ENCODE measurements around the gene PIGK. TPM values are rescaled to one million over a fixed set of nuclear protein-coding genes. Genes with fewer than 3 reads are reported as not detected.

Gene PIGK
- total and polyA plus RNA-seq, 4 donors = 7.9 to 30.2 (median 17.9) TPM

DNA sequence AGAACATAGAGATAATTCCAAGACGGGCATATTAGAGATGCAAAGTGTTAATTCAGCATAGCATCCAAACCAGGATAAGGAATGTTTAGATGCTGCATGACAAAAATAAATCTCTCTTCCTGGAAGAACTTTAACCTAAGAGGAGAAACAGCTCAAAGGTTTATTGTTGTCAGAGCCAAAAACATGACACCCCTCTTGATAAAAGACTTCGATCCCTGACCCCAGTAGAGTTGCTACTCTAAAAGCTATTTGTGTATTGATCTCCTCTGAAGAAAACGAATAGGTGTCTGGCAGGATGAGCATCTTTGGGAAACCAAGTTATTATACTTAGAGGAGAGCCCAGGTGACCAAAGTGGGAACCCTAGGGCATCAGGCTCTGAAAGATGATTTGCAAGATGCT, 158.1 kb downstream of the PIGK start:
- ATAC-seq (ENCODE audit: insufficient read depth, low FRiP score) = no peak
- DNase-seq = no peak
- Histone ChIP-seq H3K27me3 (ENCODE audit: control insufficient read depth in 3 of 3, insufficient read depth in 3 of 3, low read length in 2 of 3) (no peaks in the 10 kb centered on the region), H3K4me3 (no peak overlapping the region), H3K36me3 (ENCODE audit: control insufficient read depth in 4 of 4, insufficient read depth in 4 of 4, low read length in 4 of 4) (no peaks in the 10 kb centered on the region), H3K9me3 (ENCODE audit: control insufficient read depth in 4 of 4, insufficient read depth in 3 of 4, low read length in 3 of 4) (no peaks in the 10 kb centered on the region), H3K27ac (ENCODE audit: low read depth in 1 of 2, low read length in 1 of 2) (no peak overlapping the region), H3K4me1 (ENCODE audit: control insufficient read depth in 5 of 5, insufficient read depth in 5 of 5, low read length in 5 of 5) (no peaks in the 10 kb centered on the region), H3K9ac (ENCODE audit: insufficient read depth in 1 of 2, low read length in 2 of 2) (no peak overlapping the region)
- TF ChIP-seq, protein P1, sequence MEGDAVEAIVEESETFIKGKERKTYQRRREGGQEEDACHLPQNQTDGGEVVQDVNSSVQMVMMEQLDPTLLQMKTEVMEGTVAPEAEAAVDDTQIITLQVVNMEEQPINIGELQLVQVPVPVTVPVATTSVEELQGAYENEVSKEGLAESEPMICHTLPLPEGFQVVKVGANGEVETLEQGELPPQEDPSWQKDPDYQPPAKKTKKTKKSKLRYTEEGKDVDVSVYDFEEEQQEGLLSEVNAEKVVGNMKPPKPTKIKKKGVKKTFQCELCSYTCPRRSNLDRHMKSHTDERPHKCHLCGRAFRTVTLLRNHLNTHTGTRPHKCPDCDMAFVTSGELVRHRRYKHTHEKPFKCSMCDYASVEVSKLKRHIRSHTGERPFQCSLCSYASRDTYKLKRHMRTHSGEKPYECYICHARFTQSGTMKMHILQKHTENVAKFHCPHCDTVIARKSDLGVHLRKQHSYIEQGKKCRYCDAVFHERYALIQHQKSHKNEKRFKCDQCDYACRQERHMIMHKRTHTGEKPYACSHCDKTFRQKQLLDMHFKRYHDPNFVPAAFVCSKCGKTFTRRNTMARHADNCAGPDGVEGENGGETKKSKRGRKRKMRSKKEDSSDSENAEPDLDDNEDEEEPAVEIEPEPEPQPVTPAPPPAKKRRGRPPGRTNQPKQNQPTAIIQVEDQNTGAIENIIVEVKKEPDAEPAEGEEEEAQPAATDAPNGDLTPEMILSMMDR (IDR thresholded peaks at IDR 0.05; ENCODE audit: control extremely low read depth, extremely low read depth) = no peak
- WGBS, 2 donors = 69 to 76% methylated on average over 3 of the region's 3 CpGs

DNA sequence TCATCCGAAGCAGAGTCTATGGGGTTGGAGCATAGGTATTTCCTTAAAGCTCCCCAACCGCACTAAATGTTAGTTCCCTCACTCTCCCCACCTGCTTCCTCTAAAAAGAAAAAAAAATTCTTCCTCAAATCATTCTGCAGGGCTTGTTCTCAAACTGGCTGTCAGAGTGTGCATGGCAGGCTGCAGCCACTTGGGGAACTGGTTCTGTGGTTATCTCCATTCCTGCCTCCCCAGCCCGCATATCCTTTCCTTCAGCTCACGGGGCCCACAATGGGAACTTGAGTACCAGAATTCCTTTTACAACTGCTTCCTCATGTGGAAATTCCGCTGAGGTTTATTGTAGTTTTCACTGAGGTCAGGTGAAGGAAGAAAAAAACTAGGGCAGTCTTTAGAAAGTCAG, 159.2 kb downstream of the PIGK start:
- no peak overlapping the region for H3K9ac ChIP-seq (ENCODE audit: insufficient read depth in 1 of 2, low read length in 2 of 2)
- WGBS, 2 donors = 17 to 29% methylated on average over 5 of the region's 5 CpGs
- H3K4me1 ChIP-seq (ENCODE audit: control insufficient read depth in 5 of 5, insufficient read depth in 5 of 5, low read length in 5 of 5) = no peaks in the 10 kb centered on the region
- TF ChIP-seq, protein P1 (IDR thresholded peaks at IDR 0.05; ENCODE audit: control extremely low read depth, extremely low read depth) = no peak
- ATAC-seq (ENCODE audit: insufficient read depth, low FRiP score) (no peak), DNase-seq (peak; percentile 27 to 60 (median 33))
- H3K9me3 ChIP-seq (ENCODE audit: control insufficient read depth in 4 of 4, insufficient read depth in 3 of 4, low read length in 3 of 4) = no peaks in the 10 kb centered on the region
- no peak overlapping the region for H3K4me3 ChIP-seq
- H3K27me3 ChIP-seq (ENCODE audit: control insufficient read depth in 3 of 3, insufficient read depth in 3 of 3, low read length in 2 of 3) = no peaks in the 10 kb centered on the region
- H3K27ac ChIP-seq (ENCODE audit: low read depth in 1 of 2, low read length in 1 of 2) = no peak overlapping the region
- H3K36me3 ChIP-seq (ENCODE audit: control insufficient read depth in 4 of 4, insufficient read depth in 4 of 4, low read length in 4 of 4) = no peaks in the 10 kb centered on the region

GRCh38 chr1:77057994-77058585, 161.1 kb downstream of the PIGK start:
- H3K9me3 ChIP-seq (ENCODE audit: control insufficient read depth in 4 of 4, insufficient read depth in 3 of 4, low read length in 3 of 4) = no peaks in the 10 kb centered on the region
- no peak overlapping the region for H3K4me3 ChIP-seq
- no peaks in the 10 kb centered on the region for H3K27me3 ChIP-seq (ENCODE audit: control insufficient read depth in 3 of 3, insufficient read depth in 3 of 3, low read length in 2 of 3)
- no peak overlapping the region for H3K9ac ChIP-seq (ENCODE audit: insufficient read depth in 1 of 2, low read length in 2 of 2)
- WGBS, 2 donors = 78 to 82% methylated on average over 7 of the region's 7 CpGs
- ATAC-seq (ENCODE audit: insufficient read depth, low FRiP score) (no peak), DNase-seq (no peak)
- H3K36me3 ChIP-seq (ENCODE audit: control insufficient read depth in 4 of 4, insufficient read depth in 4 of 4, low read length in 4 of 4) = no peaks in the 10 kb centered on the region
- TF ChIP-seq, protein P1 (IDR thresholded peaks at IDR 0.05; ENCODE audit: control extremely low read depth, extremely low read depth) = no peak
- no peak overlapping the region for H3K27ac ChIP-seq (ENCODE audit: low read depth in 1 of 2, low read length in 1 of 2)
- H3K4me1 ChIP-seq (ENCODE audit: control insufficient read depth in 5 of 5, insufficient read depth in 5 of 5, low read length in 5 of 5) = no peaks in the 10 kb centered on the region

GRCh38 chr1:77056525-77056924, 162.7 kb downstream of the PIGK start:
- Histone ChIP-seq H3K4me3 (no peak overlapping the region), H3K9me3 (ENCODE audit: control insufficient read depth in 4 of 4, insufficient read depth in 3 of 4, low read length in 3 of 4) (no peaks in the 10 kb centered on the region), H3K36me3 (ENCODE audit: control insufficient read depth in 4 of 4, insufficient read depth in 4 of 4, low read length in 4 of 4) (no peaks in the 10 kb centered on the region), H3K9ac (ENCODE audit: insufficient read depth in 1 of 2, low read length in 2 of 2) (no peak overlapping the region), H3K4me1 (ENCODE audit: control insufficient read depth in 5 of 5, insufficient read depth in 5 of 5, low read length in 5 of 5) (no peaks in the 10 kb centered on the region), H3K27me3 (ENCODE audit: control insufficient read depth in 3 of 3, insufficient read depth in 3 of 3, low read length in 2 of 3) (no peaks in the 10 kb centered on the region), H3K27ac (ENCODE audit: low read depth in 1 of 2, low read length in 1 of 2) (no peak overlapping the region)
- TF ChIP-seq, protein P1 (IDR thresholded peaks at IDR 0.05; ENCODE audit: control extremely low read depth, extremely low read depth) = no peak
- WGBS, 2 donors = 94% methylated on average over 7 of the region's 7 CpGs
- no peak for DNase-seq
- ATAC-seq (ENCODE audit: insufficient read depth, low FRiP score) = no peak

Data from lung (tissue), 12 donors.